B cell (primary cell): Measurements from ENCODE around the gene HSPB3. TPM values are rescaled to one million over a fixed set of nuclear protein-coding genes. Genes with fewer than 3 reads are reported as not detected.

Source experiments
- ATAC-seq: fragments of 200-7000 bp; cut with Tn5 transposase; one replicate; pipeline ENCODE4 v1.10.0; 2021; ENCODE audit warnings: low read depth, mild to moderate bottlenecking, moderate number of reproducible peaks, moderate library complexity
- CTCF ChIA-PET: fragments of 350-600 bp; sonication (Branson Sonifier 250); formaldehyde crosslinking; loops from one replicate; lab custom pipeline; 2021; ENCODE audit warnings: antibody characterized with exemption, inconsistent platforms; lab: Charles Lee
- POLR2A ChIA-PET: fragments of 350-600 bp; sonication (Branson Sonifier 250); formaldehyde crosslinking; loops from one replicate; lab custom pipeline; 2021; ENCODE audit warnings: antibody characterized with exemption; lab: Charles Lee
- DNase-seq: peaks from one replicate; pipeline ENCODE4 v3.0.0; 2013
- H2AFZ ChIP-seq: 2 replicates; pipeline ENCODE4 v1.6.1; 2012; ENCODE audit warnings: mild to moderate bottlenecking, low read depth, low read length; ENCODE audit not compliant: insufficient read depth, poor library complexity, severe bottlenecking
- H3K27ac ChIP-seq, 2 donors: 1 replicate in 1 of 2; 2 replicates in 1 of 2; pipeline ENCODE4 v1.5.1; 2012 to 2013; ENCODE audit warnings: low read length in 2 of 2, mild to moderate bottlenecking in 2 of 2, moderate library complexity in 1 of 2
- H3K27me3 ChIP-seq, 4 experiments: fragments of 200-600 bp in 1 of 4; sonication (generic) in 1 of 4; replicated peaks in 1 of 4; 1 replicate in 2 of 4; 2 replicates in 2 of 4; pipeline versions ENCODE4 v1.6.1 to v1.7.0; 2013 to 2016; ENCODE audit warnings: low read length in 3 of 4, mild to moderate bottlenecking in 2 of 4, mixed read lengths in 1 of 4, moderate library complexity in 1 of 4; ENCODE audit not compliant: insufficient read depth in 4 of 4, control insufficient read depth in 3 of 4; ENCODE audit errors: control extremely low read depth in 1 of 4
- H3K36me3 ChIP-seq, 2 experiments: replicated peaks in 1 of 2; 1 replicate in 1 of 2; 2 replicates in 1 of 2; pipeline versions ENCODE4 v1.6.1 to v1.7.1; 2013; ENCODE audit warnings: low read length in 1 of 2; ENCODE audit not compliant: insufficient read depth in 2 of 2, control insufficient read depth in 1 of 2; ENCODE audit errors: control extremely low read depth in 1 of 2, extremely low read depth in 1 of 2
- H3K4me1 ChIP-seq, 2 donors: fragments of 200-600 bp in 1 of 2; sonication (generic) in 1 of 2; 1 replicate in 1 of 2; 2 replicates in 1 of 2; pipeline versions ENCODE4 v1.5.1 to v1.6.1; 2013 to 2017; ENCODE audit warnings: low read length in 2 of 2; ENCODE audit not compliant: control insufficient read depth in 2 of 2, insufficient read depth in 2 of 2
- H3K4me2 ChIP-seq: replicated peaks from 2 replicates; pipeline ENCODE3; 2012; ENCODE audit warnings: mild to moderate bottlenecking, low read depth, low read length; ENCODE audit not compliant: poor library complexity, severe bottlenecking
- H3K4me3 ChIP-seq, 5 experiments: fragments of 200-600 bp in 1 of 5; sonication (generic) in 1 of 5; 1 replicate in 3 of 5; 2 replicates in 2 of 5; pipeline versions ENCODE4 v1.5.1 to v1.7.0; 2011 to 2016; ENCODE audit warnings: low read length in 4 of 5, mild to moderate bottlenecking in 4 of 5, low read depth in 2 of 5, control low read depth in 1 of 5, moderate library complexity in 1 of 5; ENCODE audit not compliant: insufficient read depth in 1 of 5; ENCODE audit errors: control extremely low read depth in 1 of 5, extremely low read depth in 1 of 5
- H3K79me2 ChIP-seq: fragments of 200-600 bp; sonication (generic); one replicate; pipeline ENCODE4 v1.6.0; 2016; ENCODE audit warnings: low read length; ENCODE audit not compliant: control insufficient read depth, insufficient read depth
- H3K9ac ChIP-seq: fragments of 200-600 bp; sonication (generic); 2 replicates; pipeline ENCODE4 v1.6.1; 2017; ENCODE audit warnings: mild to moderate bottlenecking, low read length, moderate library complexity
- H3K9me3 ChIP-seq, 3 donors: one replicate each; pipeline versions ENCODE4 v1.6.1 to v1.7.1; 2013; ENCODE audit warnings: low read length in 2 of 3; ENCODE audit not compliant: control insufficient read depth in 2 of 3, insufficient read depth in 1 of 3; ENCODE audit errors: control extremely low read depth in 1 of 3
- H4K20me1 ChIP-seq: 2 replicates; pipeline ENCODE4 v1.6.0; 2012; ENCODE audit warnings: mild to moderate bottlenecking, low read length; ENCODE audit not compliant: insufficient read depth, control insufficient read depth, poor library complexity, severe bottlenecking
- H3K27ac Mint-ChIP-seq: one replicate; pipeline ENCODE4 v1.8.0; 2021; ENCODE audit warnings: mixed read lengths
- H3K27me3 Mint-ChIP-seq: one replicate; pipeline ENCODE4 v1.8.0; 2021; ENCODE audit warnings: mixed read lengths
- H3K4me1 Mint-ChIP-seq: one replicate; pipeline ENCODE4 v1.8.0; 2021; ENCODE audit warnings: mixed read lengths
- H3K4me3 Mint-ChIP-seq: one replicate; pipeline ENCODE4 v1.8.0; 2021; ENCODE audit warnings: mixed read lengths
- H3K9me3 Mint-ChIP-seq: one replicate; pipeline ENCODE4 v1.8.0; 2022; ENCODE audit warnings: mixed read lengths; ENCODE audit not compliant: insufficient read depth
- EZH2 ChIP-seq: IDR thresholded peaks from 2 replicates; pipeline ENCODE4 v1.6.1; 2012; ENCODE audit warnings: borderline replicate concordance, low read depth, mild to moderate bottlenecking, moderate library complexity, low read length; ENCODE audit not compliant: insufficient read depth, poor library complexity, severe bottlenecking
- WGBS: methylation state at CpG from one replicate; pipeline ENCODE4 v1.1.5; 2013; ENCODE audit warnings: missing lambda C conversion rate; ENCODE audit not compliant: insufficient coverage; 5-methylcytosine and 5-hydroxymethylcytosine counted together
- intact Hi-C: fragments of 100-400 bp; cut with micrococcal nuclease; formaldehyde crosslinking; loops from one replicate; pipeline ENCODE4 v1.10.0; 2022
- polyA plus RNA-seq: library from polyadenylated mRNA; depleted of rRNA; stranded (reverse); fragments of >200 nt; gene quantifications from 2 replicates; pipeline ENCODE4 v1.2.3, GENCODE V29; 2012
- total RNA-seq, 2 donors: library from RNA; stranded (reverse); fragments of 120-200 nt in 1 of 2; gene quantifications; 1 replicate in 1 of 2; 2 replicates in 1 of 2; pipeline versions ENCODE4 v1.2.3 to v1.2.4, GENCODE V29; 2013 to 2022
- TF ChIP-seq, protein P1 (sequence below): fragments of 200-600 bp; IDR thresholded peaks from one replicate; pipeline ENCODE4 v1.8.0; 2022; ENCODE audit warnings: antibody characterized with exemption, mild to moderate bottlenecking

HSPB3 gene
- total and polyA plus RNA-seq, 2 donors (not counting 1 experiment from before 2014, with no cell fraction given): not detected

- Mint-ChIP-seq H3K4me1 (peaks cover 23% of the 10 kb centered on the region), H3K4me3 (no peak overlapping the region), H3K9me3 (no peaks in the 10 kb centered on the region), H3K27me3 (peaks cover 3% of the 10 kb centered on the region), H3K27ac (no peak overlapping the region)
- Histone ChIP-seq H3K27me3 (no peaks in the 10 kb centered on the region), H3K4me2 (no peak overlapping the region), H3K4me3 (no peak overlapping the region), H3K9me3 (no peaks in the 10 kb centered on the region), H4K20me1 (no peaks in the 10 kb centered on the region), H3K27ac (no peak overlapping the region), H2AFZ (no peak overlapping the region), H3K9ac (no peak overlapping the region), H3K79me2 (no peaks in the 10 kb centered on the region), H3K36me3 (no peaks in the 10 kb centered on the region), H3K4me1 (peaks cover 14 to 17% of the 10 kb centered on the region in 2 donors)
- ChIA-PET POLR2A (no interaction called here), CTCF (interaction anchor here (0.9 to 2.7 kb wide), 3 partner anchors 19 to 428 kb away, joined by 3 to 10 read pairs (median 9); no protein-coding TSS in a partner anchor)
- no peak for DNase-seq
- TF ChIP-seq EZH2: no peak
- TF ChIP-seq, protein P1, sequence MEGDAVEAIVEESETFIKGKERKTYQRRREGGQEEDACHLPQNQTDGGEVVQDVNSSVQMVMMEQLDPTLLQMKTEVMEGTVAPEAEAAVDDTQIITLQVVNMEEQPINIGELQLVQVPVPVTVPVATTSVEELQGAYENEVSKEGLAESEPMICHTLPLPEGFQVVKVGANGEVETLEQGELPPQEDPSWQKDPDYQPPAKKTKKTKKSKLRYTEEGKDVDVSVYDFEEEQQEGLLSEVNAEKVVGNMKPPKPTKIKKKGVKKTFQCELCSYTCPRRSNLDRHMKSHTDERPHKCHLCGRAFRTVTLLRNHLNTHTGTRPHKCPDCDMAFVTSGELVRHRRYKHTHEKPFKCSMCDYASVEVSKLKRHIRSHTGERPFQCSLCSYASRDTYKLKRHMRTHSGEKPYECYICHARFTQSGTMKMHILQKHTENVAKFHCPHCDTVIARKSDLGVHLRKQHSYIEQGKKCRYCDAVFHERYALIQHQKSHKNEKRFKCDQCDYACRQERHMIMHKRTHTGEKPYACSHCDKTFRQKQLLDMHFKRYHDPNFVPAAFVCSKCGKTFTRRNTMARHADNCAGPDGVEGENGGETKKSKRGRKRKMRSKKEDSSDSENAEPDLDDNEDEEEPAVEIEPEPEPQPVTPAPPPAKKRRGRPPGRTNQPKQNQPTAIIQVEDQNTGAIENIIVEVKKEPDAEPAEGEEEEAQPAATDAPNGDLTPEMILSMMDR: no peak
- WGBS: 74% methylated on average over 5 of the region's 7 CpGs
- ATAC-seq: no peak
- intact Hi-C loops: no loop called here
Observed at GRCh38 chr5:54438620-54439389, 16.7 kb upstream of the HSPB3 start.

- H3K27me3 Mint-ChIP-seq: no peaks in the 10 kb centered on the region
- H3K4me2 ChIP-seq: peak overlapping the region; percentile 54
- peak overlapping the region; percentile 4 for H2AFZ ChIP-seq
- H3K4me1 ChIP-seq: peaks cover 14 to 17% of the 10 kb centered on the region in 2 donors
- H3K36me3 ChIP-seq: no peaks in the 10 kb centered on the region
- peak overlapping the region; percentile 3 for H3K4me3 Mint-ChIP-seq
- H3K79me2 ChIP-seq: no peaks in the 10 kb centered on the region
- CTCF ChIA-PET: interaction anchor here (0.6 to 2.7 kb wide), 5 partner anchors 21 to 1265 kb away, joined by 3 to 10 read pairs (median 4); no protein-coding TSS in a partner anchor
- ATAC-seq (peak; percentile 51), DNase-seq (peak; percentile 31)
- no peak overlapping the region for H3K9ac ChIP-seq
- no peaks in the 10 kb centered on the region for H3K27me3 ChIP-seq
- H3K9me3 ChIP-seq: no peaks in the 10 kb centered on the region
- H3K27ac ChIP-seq: peak overlapping the region in 1 of 2 donors; percentile 3
- H3K9me3 Mint-ChIP-seq: no peaks in the 10 kb centered on the region
- H3K4me1 Mint-ChIP-seq: peaks cover 23% of the 10 kb centered on the region
- TF ChIP-seq, protein P1: no peak
- TF ChIP-seq EZH2: no peak
- WGBS: 56% methylated on average over 2 of the region's 6 CpGs
- H3K4me3 ChIP-seq: no peak overlapping the region
- H3K27ac Mint-ChIP-seq: peak overlapping the region; percentile 8
- POLR2A ChIA-PET: interaction anchor here (0.5 kb wide), 1 partner anchor 333 kb away, joined by 3 read pairs; no protein-coding TSS in a partner anchor
- intact Hi-C loops: no loop called here
- no peaks in the 10 kb centered on the region for H4K20me1 ChIP-seq
Observed at GRCh38 chr5:54440456-54440893, 15.0 kb upstream of the HSPB3 start.
